ENCODE results near the gene AGPAT3.

AGPAT3 gene

GRCh38 chr21:43905726-43906455 is 40.9 kb downstream of the AGPAT3 start:
- DNase-seq (ENCODE audit: low read depth in 2 of 3, low spot score in 2 of 3): no peak

DNA sequence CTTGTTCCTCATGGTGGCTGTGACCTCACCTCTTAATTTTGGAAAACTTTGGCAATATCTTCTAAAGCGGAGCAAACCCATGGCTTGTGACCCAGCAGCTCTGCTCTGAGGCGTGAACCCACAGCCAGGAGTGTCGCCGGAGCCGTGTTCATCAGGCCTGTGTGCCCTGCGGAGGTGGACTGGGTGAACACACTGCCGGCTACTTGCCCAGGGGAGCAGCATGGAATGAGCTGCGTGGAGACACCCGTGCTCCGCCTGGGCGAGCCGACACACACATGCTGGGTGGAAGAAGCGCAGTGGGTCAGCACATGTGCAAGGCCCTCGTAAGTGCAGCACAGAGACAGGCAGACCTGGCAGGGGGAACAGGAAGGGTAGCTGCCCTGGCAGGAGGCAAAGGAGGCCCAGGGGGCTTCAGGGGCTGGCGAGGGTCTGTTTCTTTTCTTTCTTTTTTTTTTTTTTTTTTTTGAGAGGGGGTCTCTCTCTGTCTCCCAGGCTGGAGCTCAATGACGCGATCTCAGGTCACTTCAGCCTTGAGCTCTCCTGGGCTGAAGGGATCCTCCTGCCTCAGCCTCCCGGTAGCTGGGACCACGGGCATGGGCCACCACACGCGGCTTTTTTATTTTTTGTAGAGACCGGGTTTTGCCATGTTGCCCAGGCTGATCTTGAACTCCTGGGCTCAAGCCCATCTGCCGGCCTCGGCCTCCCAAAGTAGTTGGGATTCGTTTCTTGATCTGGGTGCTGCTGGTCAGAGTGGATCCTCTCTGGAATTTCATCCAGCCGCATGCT is 41.8 kb downstream of the AGPAT3 start:
- DNase-seq (ENCODE audit: low read depth in 2 of 3, low spot score in 2 of 3): no peak

GRCh38 chr21:43907751-43908150 is 42.7 kb downstream of the AGPAT3 start:
- no peak for DNase-seq (ENCODE audit: low read depth in 2 of 3, low spot score in 2 of 3)

GRCh38 chr21:43908167-43908566 is 43.1 kb downstream of the AGPAT3 start:
- no peak for DNase-seq (ENCODE audit: low read depth in 2 of 3, low spot score in 2 of 3)

- DNase-seq (ENCODE audit: low read depth in 2 of 3, low spot score in 2 of 3): no peak
These were observed 44.8 kb downstream of the AGPAT3 start for GRCh38 chr21:43909741-43910400.

- DNase-seq (ENCODE audit: low read depth in 2 of 3, low spot score in 2 of 3): no peak
These were observed 45.4 kb downstream of the AGPAT3 start for GRCh38 chr21:43910460-43910859.

GRCh38 chr21:43911015-43911934 is 46.3 kb downstream of the AGPAT3 start:
- no peak for DNase-seq (ENCODE audit: low read depth in 2 of 3, low spot score in 2 of 3)

- no peak for DNase-seq (ENCODE audit: low read depth in 2 of 3, low spot score in 2 of 3)
These were observed 47.0 kb downstream of the AGPAT3 start for GRCh38 chr21:43911935-43912487.

DNA sequence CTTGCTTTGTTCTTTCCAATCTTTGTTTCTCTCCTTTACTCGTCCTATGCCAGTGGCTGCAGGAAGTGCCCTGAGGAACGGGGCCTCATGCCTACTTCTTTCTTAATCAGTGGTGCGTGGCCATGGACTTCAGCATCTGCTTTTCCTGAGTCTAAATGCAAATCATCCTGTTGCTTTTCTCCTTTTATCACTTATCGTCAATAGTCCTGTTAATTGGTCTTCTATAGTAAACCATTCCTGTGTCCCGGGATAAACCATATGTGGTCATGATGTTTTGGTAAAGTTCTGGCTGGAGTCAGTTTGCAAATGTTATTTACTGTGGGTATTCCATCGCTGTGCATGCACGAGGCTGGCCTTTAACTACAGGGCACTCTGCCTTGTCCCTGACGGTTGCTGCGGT is 47.5 kb downstream of the AGPAT3 start:
- DNase-seq (ENCODE audit: low read depth in 2 of 3, low spot score in 2 of 3): no peak

DNA sequence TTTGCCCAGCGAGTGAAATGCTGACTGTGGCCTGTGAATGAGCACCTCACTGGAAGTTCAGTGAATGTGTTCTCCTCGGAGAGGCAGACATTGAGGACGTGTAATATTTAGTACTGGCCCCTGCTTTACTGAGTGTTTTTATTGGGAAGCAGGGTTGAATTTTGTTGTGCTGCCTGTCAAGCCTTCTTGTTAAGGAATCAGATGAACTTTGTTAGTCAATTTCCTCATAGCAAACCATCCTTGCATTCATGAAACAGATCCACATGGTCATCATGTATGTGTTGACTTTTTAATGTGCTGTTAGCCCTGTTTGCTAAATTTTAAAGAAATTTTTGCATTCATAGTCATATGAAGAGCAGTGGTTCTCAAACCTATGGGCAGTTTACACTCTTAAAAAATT is 47.9 kb downstream of the AGPAT3 start:
- no peak for DNase-seq (ENCODE audit: low read depth in 2 of 3, low spot score in 2 of 3)

DNA sequence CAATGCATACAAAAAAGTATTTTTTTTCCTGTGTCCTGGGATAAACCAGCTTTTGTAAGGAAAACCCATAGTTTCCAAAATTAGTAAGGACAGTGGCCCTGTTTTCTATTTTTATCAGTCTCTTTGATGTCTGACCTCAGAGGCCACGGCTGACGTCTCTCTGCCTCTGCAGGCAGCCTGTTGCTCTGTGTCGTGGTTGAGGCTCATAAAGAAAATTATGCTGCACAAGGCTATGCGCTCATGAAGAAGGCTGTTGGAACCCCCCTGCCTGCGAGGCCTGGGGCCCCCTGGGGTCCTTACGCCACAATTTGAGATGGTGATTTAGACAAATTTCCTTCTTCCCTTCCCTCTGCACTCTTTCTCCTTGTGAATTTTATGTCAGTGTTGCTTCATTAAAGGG is 48.9 kb downstream of the AGPAT3 start:
- no peak for DNase-seq (ENCODE audit: low read depth in 2 of 3, low spot score in 2 of 3)

DNA sequence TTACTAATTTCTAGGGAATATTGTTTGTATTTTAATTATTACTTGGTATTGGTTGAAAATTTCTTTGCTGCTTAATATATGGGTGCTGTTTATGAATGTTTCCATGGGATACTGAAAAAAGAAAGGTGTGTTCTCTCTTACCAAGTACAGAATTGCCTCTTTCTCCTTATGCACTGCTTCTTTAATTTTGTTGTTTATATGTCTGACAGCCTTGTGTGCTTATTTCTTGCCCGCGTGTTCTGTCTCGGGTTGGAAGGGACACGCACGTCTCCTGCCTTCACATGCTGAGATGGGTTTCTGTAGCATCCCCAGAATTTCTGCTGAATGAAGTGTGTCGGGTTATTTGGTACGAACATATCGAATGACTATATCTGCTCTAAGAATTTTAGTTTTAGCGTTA is 51.1 kb downstream of the AGPAT3 start:
- DNase-seq (ENCODE audit: low read depth in 2 of 3, low spot score in 2 of 3): no peak

- no peak for DNase-seq (ENCODE audit: low read depth in 2 of 3, low spot score in 2 of 3)
These were observed 51.9 kb downstream of the AGPAT3 start for GRCh38 chr21:43916691-43917514.

- no peak for DNase-seq (ENCODE audit: low read depth in 2 of 3, low spot score in 2 of 3)
These were observed 52.7 kb downstream of the AGPAT3 start for GRCh38 chr21:43917515-43918384.

GRCh38 chr21:43918385-43918947 is 53.4 kb downstream of the AGPAT3 start:
- DNase-seq (ENCODE audit: low read depth in 2 of 3, low spot score in 2 of 3): no peak

GRCh38 chr21:43919283-43919682 is 54.3 kb downstream of the AGPAT3 start:
- DNase-seq (ENCODE audit: low read depth in 2 of 3, low spot score in 2 of 3): no peak

DNA sequence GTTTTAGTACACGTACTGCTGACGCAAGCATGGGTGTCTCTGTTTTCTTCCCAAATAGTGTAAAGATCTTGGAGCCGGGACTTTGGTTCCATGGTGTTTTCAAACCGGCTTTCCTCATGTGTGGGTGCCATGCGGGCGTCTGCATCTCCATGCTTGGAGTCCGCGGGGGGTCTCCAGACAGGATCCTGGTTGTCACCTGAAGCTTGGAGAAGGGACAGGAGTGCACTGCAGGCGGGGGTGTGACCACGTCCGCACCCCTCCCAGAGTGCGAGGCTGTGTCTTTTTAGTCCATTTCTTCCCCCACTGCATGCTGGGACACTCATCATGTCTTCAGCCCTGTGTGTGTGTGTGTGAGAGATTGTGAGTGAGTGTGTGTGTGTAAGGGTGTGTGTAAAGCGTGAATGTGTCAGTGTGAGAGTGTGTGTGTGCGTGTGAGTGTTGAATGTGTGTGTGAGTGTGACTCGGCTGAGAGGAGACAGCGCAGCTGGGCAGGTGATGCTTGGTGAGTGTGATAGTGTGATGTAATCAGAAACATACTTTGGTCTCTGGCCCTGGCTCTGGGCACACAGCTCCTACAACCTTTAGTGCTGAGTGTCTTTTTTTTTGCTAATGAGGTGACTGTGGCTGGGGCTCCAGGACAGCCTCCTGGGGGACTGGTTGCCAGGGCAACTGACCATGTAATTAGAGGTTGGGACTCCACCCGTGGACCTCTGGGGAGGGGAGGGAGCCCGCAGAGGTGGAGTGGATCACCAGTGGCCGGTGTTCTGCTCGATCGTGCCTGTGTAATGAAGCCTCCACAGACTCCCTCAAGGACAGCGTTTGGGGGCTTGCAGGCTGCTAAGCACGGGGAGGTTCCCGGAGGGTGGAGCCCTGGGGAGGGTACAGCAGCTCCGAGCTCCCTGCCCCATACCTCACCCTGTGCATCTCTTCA is 55.1 kb downstream of the AGPAT3 start:
- no peak for DNase-seq (ENCODE audit: low read depth in 2 of 3, low spot score in 2 of 3)
